SW 1271 (cell line): ENCODE data around the gene XYLT1.

Source experiments
- DNase-seq, 2 experiments: peaks; one replicate each; lab custom pipeline; 2025; lab: John Stamatoyannopoulos, UW

Gene XYLT1

GRCh38 chr16:17251496-17251895, 219.3 kb downstream of the XYLT1 start:
- DNase-seq, result no peak

GRCh38 chr16:17246974-17247732, 223.6 kb downstream of the XYLT1 start:
- DNase-seq, result no peak

- DNase-seq, result no peak
These were observed 224.4 kb downstream of the XYLT1 start for GRCh38 chr16:17246268-17246885.

GRCh38 chr16:17245776-17246175, 225.0 kb downstream of the XYLT1 start:
- no peak for DNase-seq

GRCh38 chr16:17244872-17245551, 225.7 kb downstream of the XYLT1 start:
- no peak for DNase-seq

- DNase-seq, result no peak
These were observed 229.4 kb downstream of the XYLT1 start for GRCh38 chr16:17241264-17241835.

- DNase-seq, result no peak
These were observed 232.3 kb downstream of the XYLT1 start for GRCh38 chr16:17238285-17239028.

GRCh38 chr16:17237350-17237944, 233.3 kb downstream of the XYLT1 start:
- DNase-seq, result no peak

GRCh38 chr16:17235147-17235815, 235.5 kb downstream of the XYLT1 start:
- DNase-seq, result no peak

GRCh38 chr16:17233318-17234002, 237.3 kb downstream of the XYLT1 start:
- DNase-seq, result no peak

GRCh38 chr16:17232487-17232886, 238.3 kb downstream of the XYLT1 start:
- no peak for DNase-seq

- DNase-seq, result no peak
These were observed 238.8 kb downstream of the XYLT1 start for GRCh38 chr16:17231972-17232371.

- DNase-seq, result no peak
These were observed 239.7 kb downstream of the XYLT1 start for GRCh38 chr16:17230932-17231581.

- no peak for DNase-seq
These were observed 241.0 kb downstream of the XYLT1 start for GRCh38 chr16:17229766-17230165.

- no peak for DNase-seq
These were observed 241.6 kb downstream of the XYLT1 start for GRCh38 chr16:17229131-17229530.

GRCh38 chr16:17228708-17229055, 242.1 kb downstream of the XYLT1 start:
- DNase-seq, result no peak

- DNase-seq, result no peak
These were observed 242.6 kb downstream of the XYLT1 start for GRCh38 chr16:17228048-17228707.

- no peak for DNase-seq
These were observed 243.5 kb downstream of the XYLT1 start for GRCh38 chr16:17227278-17227677.

GRCh38 chr16:17225541-17225940, 245.2 kb downstream of the XYLT1 start:
- no peak for DNase-seq

- no peak for DNase-seq
These were observed 245.9 kb downstream of the XYLT1 start for GRCh38 chr16:17224879-17225281.
